Spleen (tissue), 7 donors: Measurements from ENCODE around the gene HNRNPM.

Experiments
- CTCF ChIP-seq, 11 experiments: fragments of 200-600 bp in 7 of 11; fragments of 450-650 bp in 4 of 11; sonication (generic) in 4 of 11; IDR thresholded peaks in 8 of 11; conservative IDR thresholded peaks in 3 of 11; 1 replicate in 7 of 11; 2 replicates in 4 of 11; pipeline versions ENCODE4 v1.4.0 to v1.8.0; 2016 to 2021; ENCODE audit warnings: antibody characterized with exemption in 11 of 11, inconsistent platforms in 4 of 11, mild to moderate bottlenecking in 1 of 11
- POLR2A ChIP-seq, 3 donors: fragments of 450-650 bp; IDR thresholded peaks; one replicate each; pipeline ENCODE4 v1.5.1; 2017; ENCODE audit warnings: antibody characterized with exemption in 3 of 3, mild to moderate bottlenecking in 1 of 3
- POLR2AphosphoS5 ChIP-seq, 3 donors: sonication (generic); formaldehyde crosslinking; IDR thresholded peaks; one replicate each; pipeline ENCODE4 v1.5.1; 2017; ENCODE audit warnings: antibody characterized with exemption in 3 of 3
- donor health status: DM: no; HTN: no; CAD: no; lungs with moderate emphysema.
- donor health status: DM: no; HTN: no; CAD: no.
- donor health status: DM: no; HTN: no; CAD: no.

- TF ChIP-seq CTCF (IDR thresholded peaks at IDR 0.05 in 8 of 11, conservative IDR thresholded peaks at IDR 0.05 in 3 of 11), result no peak
- TF ChIP-seq POLR2A (IDR thresholded peaks at IDR 0.05), result no peak
- no peak for TF ChIP-seq POLR2AphosphoS5 (IDR thresholded peaks at IDR 0.05)
Measured at GRCh38 chr19:8468761-8469373, 24.1 kb downstream of the HNRNPM start.
